HG03280 (cell line): Measurements from ENCODE around the gene P3H1.
"Not testable (repeated sequence)": the region's sequence is repeated elsewhere in the genome, so short reads cannot be mapped to it uniquely, and the experiment has no call there.

Source experiments
- ATAC-seq: cut with Tn5 transposase; IDR thresholded peaks from one replicate; pipeline ENCODE4 v1.9.1; 2021; ENCODE audit warnings: mild to moderate bottlenecking, moderate library complexity; ENCODE audit not compliant: unreplicated experiment

The P3H1 gene

DNA sequence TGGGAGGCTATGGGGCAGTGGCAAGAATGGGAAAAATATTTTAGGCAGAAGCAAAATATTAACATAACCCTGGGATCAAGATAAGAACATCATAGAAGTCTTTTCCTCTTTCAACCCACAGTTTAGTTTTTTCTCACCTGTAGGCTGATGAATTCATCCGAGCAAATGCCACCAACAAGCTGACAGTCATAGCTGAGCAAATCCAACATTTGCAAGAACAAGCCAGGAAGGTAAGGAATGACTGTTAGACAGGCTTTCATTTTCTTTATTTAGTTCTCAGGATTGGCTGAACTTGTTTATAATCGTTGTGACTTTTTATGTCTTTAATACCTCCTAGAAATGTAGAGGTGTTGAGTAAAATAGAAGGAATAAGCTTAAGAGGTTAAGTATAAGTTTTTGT, 6.6 kb upstream of the P3H1 start:
- no peak for ATAC-seq

DNA sequence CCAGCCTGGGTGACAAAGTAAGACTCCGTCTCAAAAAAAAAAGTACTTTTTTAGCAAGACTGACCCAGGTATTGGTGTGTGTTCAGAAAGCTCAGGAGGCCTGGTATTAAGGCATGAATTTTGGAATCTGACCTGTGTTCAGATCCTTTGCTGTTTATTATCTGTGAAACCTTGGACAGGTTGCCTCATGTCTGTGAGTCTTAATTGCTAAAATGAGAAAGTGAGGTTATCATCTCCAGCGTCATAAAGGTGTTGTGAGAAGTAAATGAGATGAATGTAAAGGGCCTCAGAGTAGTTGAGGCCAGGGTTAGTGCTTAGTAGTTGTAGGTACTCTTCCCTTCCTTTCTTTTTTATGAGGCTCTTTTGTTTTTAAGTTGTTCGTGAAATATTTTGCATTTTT, 3.0 kb upstream of the P3H1 start:
- ATAC-seq: no peak

DNA sequence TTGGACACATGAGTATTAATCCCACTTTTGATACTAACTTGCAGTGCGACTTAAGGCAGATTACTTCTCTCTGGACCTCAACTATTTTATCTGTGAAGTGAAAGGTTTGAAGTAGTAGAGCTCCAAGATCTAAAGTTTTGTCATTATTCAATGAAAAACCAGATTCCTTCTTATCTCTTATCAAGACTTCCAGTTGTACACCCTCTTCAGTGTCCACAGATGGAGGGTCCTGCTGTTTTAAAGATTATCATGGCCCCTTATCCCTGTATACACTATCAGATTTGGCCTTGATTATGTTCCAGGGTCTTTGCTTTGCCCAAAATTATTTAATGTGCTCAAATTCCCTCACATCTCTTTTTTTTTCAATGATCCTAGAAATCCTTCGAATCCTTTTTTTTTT, 1.3 kb upstream of the P3H1 start:
- ATAC-seq: no peak

DNA sequence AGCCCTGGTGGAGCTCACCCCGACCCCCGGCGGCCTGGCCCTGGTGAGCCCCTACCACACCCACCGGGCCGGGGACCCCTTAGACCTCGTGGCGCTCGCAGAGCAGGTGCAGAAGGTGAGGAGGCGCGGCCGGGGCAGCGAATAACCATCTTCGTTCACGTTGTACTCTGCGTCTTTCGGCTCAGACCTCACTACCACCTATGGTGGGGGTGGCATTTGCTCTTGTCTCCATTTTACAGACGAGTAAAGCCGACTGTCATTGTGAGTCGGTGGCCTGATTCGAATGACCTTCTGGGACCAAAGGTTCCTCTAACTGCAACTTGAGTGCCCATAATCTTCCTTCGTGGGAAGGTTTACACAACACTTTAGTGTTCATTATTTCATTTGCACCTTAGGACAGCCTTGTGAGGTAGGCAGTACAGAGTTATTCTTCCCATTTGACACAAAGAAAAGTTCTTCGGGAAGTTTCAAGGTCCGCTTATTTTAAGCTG, 727 bp upstream of the P3H1 start:
- ATAC-seq: peak; percentile 5

DNA sequence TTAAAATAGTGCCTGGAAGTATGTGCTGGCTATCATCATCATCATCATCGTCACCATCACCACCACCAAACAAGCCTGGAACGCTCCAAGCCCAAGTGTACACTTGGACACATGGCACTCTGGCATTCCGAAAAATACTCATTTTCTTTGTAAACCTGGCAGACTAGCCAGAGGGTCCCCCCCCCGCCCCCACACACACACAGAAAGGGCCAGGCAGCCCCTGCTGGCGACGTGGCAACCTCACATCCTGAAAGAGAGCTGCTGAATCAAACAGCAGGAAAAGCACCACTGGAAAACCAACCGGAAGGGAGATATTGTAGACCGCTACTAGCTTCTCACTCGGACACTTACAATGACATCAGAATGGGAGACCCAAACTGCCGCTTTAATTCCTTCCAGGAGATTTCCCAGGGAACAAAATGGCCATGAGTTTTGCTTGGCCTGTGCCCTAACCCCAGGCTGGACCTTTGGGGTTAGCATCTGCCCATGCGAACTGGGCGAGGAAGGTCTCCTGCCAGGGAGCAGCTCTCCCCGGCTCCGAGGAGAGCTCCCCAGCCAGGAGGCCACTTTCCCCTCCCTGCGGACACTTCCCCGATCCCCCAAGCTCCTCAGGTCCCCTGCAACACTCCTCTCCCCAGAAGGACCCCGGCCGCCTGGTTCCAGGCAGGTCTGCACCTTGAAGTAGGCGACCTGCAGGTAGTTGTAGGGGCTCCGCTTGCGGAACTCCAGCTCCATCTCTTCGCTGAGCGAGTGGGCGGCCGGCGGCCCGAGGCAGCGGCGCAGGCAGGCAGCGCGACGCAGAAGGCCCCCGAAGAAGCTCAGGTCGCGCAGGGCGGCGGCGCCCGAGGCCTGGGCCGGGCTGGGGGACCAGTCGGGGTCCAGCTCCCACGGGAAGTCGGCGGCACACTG, 742 bp downstream of the P3H1 start:
- ATAC-seq: peak; percentile 23

DNA sequence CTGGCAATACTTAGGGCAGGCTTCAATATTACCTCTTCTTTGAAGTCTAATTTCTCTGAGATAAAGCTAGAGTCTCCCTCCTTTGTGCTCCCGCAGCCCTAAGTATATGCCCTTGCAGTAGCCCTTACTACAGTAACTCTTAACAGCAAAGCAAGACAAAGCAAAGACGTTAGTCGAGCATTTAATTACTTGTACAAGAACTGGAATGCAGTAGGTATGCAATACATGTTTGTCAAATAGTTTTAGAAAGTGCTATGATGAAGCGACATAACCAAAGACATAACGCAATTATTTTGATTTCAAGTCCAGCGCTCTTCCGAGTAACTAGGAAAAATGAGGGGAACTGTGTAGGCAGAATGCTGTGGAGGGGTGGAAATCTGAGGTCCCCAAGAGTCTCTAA, 1.6 kb downstream of the P3H1 start:
- no peak for ATAC-seq

DNA sequence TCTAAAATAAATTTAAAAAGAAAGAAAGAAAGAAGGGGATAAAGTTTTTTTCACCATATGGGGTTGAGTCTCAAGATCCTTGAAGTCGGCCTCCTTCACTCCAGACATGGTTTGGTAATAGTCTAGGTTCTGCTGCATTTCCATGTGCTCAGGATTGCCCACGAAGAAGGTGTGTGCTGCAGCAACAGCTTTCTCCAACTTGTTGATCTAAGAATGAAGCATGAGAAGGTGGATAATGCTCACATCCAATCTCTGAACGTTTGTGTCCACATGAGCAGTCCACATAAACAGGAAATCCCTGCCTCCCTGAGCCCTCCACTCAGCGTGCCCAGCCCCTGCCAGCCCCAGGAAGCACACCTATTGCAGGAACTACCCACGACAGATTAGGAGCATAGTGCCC, 4.6 kb downstream of the P3H1 start:
- no peak for ATAC-seq

DNA sequence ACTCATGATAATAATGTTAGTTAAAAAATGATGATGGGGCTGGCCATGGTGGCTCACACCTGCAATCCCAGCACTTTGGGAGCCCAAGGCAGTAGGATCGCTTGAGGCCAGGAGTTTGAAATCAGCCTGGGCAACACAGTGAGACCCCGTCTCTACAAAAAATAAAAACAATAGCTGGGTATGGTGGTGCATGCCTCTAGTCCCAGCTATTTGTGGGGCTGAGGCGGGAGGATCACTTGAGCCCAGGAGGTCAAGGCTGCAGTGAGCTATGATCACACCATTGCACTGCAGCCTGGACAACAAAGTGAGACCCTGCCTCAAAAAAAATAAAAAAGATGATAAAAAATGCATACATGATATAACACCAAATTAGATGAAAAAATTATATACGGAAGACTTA, 5.3 kb downstream of the P3H1 start:
- no peak for ATAC-seq

DNA sequence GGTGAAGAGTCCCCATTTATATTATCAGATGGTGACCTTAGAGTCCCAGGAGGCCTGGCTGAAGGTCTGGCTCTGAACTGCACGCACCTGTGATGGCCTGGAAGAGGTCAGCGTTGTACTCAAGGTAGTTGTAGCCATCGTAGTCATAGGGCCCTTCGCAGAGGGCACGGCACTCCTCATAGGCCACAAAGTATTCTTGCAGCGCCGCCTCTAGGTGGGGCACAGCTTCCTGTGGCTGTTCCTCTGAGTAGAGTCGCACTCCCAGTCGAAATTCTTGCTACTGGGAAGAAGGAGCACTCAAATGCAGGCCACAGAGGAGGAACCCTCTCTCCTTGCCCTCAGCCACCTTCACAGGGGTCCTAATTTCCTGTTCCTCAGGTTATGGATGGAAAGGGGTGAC, 7.7 kb downstream of the P3H1 start:
- ATAC-seq: no peak

DNA sequence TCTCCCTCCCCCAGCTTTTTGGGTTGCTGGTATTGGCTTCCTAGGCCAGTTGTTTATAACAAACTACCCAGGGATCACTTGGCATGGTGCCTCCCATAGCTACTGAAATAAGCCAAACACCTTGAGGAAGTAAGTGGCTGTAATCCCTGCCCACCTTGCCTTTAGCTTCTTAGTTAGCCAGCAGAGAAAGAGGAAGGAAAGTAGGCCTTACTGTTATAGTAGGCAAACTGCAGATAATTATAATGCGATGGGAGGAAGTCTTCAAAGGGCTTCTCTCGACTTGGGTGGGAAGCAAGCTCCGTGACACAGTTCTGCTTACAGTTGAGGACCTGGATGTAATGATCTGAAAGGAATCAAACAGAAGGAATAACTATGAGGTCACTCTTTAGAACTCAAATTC, 8.2 kb downstream of the P3H1 start:
- no peak for ATAC-seq

DNA sequence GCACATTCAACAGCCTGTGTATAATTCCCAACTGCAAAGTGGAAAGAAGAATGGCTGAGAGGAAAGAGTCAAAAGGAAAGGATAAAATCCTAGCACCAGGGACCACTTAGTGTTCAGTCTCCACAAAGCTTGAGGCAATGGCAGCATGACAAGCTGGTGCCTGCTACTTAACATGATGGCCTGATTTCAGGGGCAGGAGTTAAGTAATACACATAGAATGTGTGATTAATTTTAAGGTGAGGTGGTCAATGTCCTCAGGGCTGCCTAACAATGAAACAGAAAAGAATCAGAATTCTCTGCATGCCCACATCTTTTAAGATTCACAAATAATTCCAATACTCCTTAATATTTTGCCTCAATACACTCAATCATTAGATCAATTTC, 8.9 kb downstream of the P3H1 start:
- no peak for ATAC-seq

DNA sequence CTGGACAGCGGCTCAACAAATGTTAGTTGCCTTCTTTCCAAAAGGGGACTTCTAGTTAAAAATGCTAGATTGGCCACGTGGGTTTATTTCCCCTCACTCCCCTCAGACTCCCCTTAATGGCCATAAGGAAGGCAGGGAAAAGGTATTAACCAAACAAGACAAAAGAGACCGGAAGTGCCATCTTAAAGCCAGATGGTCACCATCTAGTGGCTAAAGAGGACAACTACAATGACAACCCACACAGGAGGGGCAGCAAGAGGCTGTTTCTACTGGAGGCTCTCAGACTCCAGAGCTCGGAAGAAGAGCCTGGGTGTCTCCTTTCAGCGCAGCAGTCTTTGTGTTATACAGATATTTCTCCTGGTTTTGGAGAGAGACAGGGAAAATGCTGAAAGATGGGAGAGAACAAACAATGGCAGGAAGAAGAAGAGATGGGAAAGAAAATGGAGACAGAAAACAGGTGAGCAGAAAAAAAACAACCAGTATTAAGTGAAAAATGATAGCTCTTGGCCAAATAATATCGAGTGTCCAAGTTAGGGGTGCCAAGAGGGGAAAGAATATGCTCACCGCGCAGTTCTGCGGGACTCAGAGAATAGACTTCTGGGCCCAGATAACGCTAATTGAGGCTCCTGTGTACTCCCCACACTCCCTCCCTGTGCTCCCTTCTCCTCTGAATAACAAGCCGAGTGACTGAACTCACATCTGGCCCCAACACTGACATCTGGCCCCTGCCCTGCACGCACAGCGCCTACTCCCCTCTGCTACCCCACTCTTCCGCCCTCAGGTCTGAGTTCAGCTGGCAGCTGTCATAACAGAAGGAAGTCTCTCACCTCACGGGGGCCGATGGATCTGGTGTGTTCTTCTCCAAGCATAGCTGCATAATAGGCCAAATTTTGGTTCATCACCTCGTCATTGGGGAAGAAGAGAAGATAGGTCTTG, 9.6 kb downstream of the P3H1 start:
- ATAC-seq: no peak

DNA sequence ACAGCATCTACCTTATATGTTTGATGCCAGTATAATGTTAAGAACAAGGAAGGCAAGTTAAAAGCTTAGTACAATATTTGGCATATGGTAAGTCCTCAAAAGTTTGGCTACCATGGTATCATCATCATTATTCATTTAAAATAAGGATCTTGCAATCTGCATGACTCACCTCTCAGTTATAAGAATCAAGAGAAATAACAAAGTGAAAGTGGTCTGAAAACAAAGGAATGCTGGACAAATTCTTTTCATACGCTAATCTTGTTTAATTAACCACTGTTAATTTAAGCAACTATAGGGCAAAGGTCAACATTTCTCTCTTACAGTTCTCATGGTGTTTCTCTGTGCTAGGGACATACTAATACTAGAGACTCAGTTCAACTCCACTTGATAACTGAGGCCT, 13.8 kb downstream of the P3H1 start:
- no peak for ATAC-seq

DNA sequence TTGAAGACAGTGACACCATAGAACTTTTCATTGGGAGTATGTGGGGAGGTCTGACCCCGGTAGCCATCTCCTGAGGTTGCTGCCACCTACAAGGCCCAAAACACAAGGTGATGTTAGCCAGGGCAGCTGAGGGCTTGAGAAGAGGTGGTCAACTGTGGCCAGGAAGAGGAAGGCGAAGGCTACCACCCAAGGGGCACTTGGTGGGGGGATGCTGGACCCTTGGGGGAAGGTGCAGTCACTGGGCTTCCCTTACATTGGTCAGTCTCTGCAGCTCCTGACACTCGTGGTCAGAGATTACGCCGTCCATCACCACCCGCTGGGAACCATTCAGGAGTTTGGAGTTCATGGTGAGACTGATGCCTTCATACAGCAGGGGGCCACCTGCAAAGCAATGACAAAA, 14.5 kb downstream of the P3H1 start:
- ATAC-seq: no peak

DNA sequence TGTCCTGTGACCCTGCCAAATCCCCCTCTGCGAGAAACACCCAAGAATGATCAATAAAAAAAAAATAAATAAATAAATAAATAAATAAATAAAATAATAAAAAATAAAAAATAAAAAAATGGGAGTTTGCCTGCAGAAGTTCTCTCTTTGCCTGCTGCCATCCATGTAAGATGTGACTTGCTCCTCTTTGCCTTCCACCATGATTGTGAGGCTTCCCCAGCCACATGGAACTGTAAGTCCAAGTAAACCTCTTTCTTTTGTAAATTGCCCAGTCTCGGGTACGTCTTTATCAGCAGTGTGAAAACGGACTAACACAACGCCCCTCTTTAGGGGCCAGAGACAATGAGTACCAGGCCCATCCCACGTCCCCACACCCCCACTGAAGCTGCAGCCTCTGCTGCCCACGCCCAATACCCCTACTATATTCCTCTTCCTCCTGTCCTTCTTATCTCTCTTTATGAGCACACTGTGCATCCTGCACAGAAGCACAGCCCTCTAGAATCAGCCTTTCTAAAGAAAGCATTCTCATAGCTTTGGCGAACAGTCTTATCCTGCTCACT, 15.2 kb downstream of the P3H1 start:
- ATAC-seq: not testable (repeated sequence)

DNA sequence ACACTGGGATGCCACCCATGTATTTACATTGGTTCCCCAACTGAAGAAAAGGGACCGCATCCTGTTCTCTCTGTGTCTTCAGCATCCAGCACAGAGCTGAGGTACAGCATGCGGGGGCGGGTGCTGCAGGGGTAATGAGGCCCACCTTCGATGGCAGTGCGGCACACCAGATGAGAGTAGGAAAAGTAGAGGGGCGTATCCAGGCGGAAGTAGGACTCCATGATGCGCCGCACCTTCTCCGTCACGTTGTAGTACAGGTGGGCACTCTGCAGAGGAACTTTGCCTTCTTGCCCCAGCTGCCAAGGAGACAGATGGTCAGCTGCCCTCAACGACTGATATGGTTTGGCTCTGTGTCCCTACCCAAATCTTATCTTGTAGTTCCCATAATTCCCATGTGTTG, 16.8 kb downstream of the P3H1 start:
- ATAC-seq: no peak

DNA sequence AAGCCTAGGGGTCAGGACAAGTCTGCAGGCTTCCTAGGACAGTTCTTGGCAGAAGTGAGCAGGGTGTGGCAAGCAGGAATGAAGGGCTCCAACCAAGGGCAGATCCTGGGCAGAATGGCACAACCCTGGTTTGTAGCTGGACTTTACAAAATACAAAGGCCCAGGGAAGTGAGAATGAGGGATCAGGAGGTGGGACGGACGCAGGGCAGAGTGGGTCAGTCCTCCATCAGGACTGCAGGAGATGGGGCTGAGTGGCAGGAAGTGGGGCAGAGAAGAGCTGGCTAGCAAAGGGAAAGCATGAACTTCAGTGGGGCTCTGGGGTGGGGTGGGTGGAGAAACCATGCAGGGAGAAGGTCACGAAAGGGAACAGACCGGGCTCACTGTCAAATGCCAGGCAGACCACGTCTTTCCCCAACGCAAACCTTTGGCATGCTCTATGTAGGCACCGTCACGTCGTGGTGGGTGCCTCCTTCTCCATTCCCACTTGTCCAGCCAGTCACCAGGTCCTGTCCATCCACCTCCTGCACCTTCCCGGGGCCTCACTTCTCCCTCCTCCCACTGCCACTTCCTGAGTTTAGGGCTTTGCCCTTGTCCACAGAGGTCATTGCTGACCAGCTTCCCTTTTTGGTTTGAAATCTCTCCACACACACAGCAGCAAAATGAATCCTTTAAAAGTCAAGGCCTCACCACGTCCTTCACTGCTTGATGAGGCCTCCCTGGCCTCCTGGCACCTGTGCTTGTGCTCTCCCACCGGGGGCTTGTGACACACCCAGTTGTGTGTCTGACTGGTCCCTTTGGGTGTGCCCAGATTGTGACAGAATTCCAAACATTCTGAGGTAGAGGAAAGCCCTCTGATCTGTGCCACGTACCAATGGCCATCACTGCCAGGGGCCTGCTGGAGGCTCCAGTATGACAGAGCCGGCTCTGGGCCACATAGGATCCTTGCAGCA, 18.1 kb downstream of the P3H1 start:
- no peak for ATAC-seq

DNA sequence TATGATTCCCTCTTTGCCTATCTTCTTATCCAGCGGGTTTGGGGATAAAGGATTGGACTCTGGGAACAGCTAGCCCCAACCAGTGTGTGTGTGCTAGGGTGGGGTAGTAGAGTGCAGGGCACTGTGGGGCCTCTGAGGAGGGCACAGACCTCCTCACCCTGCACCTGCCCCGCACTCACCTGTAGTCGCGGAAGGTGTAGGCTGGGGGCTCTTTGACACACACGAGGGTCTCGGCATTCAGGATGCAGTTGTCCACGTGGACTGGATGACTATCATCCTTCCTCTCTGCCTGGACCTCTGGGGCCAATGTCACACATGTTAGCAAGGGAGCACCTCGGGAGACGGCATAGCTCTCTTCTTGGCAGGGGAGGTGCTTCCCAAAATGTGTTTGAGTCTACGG, 18.8 kb downstream of the P3H1 start:
- no peak for ATAC-seq

DNA sequence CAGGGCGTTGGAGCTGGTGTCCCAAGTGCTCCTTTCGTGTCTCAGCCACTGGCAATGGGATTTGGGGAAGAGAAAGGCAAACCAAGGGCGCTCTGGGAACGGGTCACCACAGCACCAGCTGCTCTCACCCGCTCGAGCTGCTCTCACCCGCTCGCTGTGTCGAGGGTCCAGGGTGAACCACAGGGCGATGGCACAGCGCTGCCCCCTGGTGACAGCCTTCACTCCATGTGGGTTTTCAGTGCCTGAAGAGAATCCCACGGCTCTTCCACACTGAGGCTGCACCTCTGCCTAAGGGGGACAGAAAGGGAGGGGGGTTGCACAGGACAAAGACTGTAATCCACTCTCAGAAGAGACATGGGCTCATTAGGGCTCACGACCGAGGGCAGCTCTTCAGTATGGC, 19.7 kb downstream of the P3H1 start:
- ATAC-seq: no peak

DNA sequence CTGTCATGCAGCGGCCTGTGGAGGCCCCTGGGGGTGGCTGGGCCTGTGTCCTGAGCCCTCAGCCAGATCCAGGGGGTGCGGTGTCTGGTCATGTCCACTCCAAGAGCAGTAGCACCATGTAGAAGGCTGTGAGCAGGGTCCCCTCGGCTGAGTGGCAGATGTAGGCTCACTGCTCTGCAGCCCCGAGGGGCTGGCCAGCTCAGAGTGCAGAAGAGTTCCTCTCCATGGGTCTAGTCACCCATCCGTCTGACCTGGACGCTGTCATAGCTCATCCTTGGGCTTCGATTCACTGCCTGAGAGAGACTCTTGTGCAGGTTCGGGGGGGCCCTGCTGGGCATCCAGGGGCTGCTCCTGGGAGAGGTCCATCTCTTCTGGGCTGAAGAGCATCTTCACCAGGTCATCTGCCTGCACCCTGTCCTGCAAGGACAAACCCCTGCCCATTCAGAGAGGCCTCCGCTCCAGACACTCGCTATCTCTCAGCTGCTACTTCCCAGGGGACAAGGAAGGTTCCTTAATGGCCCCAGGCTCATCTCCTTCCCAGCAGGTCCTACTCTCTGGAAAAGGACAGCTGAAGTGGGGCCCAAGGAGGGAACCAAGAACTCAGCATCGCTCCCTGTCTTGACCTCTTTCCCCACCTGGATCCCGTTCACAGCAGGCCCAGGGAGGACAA, 20.3 kb downstream of the P3H1 start:
- ATAC-seq: no peak
